ENCODE results near the gene SPTLC2. TPM values are rescaled to one million over a fixed set of nuclear protein-coding genes. Genes with fewer than 3 reads are reported as not detected.

SPTLC2 gene
- total RNA-seq, 1 experiment from 2014 or later: 68.4 TPM

- H3K36me3 ChIP-seq (ENCODE audit: low read depth): peaks cover 37% of the 10 kb centered on the region
- CTCF ChIA-PET: no interaction called here
Observed at GRCh38 chr14:77469067-77469505, 147.4 kb downstream of the SPTLC2 start.

DNA sequence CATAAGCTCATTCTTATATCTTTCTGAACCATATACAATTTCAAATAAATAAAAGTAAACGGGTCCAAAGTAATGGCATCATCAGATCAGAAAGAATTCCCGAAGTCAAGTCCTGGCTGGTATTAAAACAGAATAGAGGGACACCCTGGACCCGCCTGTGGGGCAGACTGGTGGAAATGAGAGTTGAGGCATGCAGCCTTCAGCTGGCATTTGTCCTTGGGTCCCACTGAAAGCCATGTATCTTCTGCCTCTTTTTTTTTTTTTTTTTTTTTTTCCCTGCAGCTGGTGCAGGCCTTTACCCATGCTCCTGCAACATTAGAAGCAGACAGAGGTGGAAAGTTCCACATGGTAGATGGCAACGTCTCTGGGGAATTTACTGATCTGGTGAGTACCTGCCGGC is 148.6 kb downstream of the SPTLC2 start:
- Histone ChIP-seq H4K20me1 (ENCODE audit: insufficient read depth) (peaks cover 16% of the 10 kb centered on the region; the same call in 1 of the 2 replicates), H3K4me3 (no peak overlapping the region), H3K36me3 (ENCODE audit: low read depth) (peaks cover 48% of the 10 kb centered on the region), H3F3A (ENCODE audit: insufficient read depth, low read depth) (peaks cover 67% of the 10 kb centered on the region), H3K27ac (no peak overlapping the region), H3K27me3 (ENCODE audit: insufficient read depth, low read depth) (no peaks in the 10 kb centered on the region), H3K9me2 (ENCODE audit: insufficient read depth) (no peaks in the 10 kb centered on the region), H3K79me2 (ENCODE audit: low read depth) (no peaks in the 10 kb centered on the region), H3K9me3 (ENCODE audit: insufficient read depth, low read depth) (no peaks in the 10 kb centered on the region), H3K4me1 (replicated peaks; ENCODE audit: insufficient read depth) (no peaks in the 10 kb centered on the region), H2AFZ (no peak overlapping the region), H3K4me2 (no peak overlapping the region)
- ChIA-PET POLR2A (ENCODE audit: unreplicated experiment) (interaction anchor here (0.7 kb wide), 1 partner anchor 11 kb away, joined by 10 read pairs; the partner anchor contains the start of gene VIPAS39), CTCF (interaction anchor here (0.6 kb wide), 2 partner anchors 255 to 433 kb away, joined by 3 to 4 read pairs; no protein-coding TSS in a partner anchor)
- DNase-seq: no peak
- TF ChIP-seq, protein P1, sequence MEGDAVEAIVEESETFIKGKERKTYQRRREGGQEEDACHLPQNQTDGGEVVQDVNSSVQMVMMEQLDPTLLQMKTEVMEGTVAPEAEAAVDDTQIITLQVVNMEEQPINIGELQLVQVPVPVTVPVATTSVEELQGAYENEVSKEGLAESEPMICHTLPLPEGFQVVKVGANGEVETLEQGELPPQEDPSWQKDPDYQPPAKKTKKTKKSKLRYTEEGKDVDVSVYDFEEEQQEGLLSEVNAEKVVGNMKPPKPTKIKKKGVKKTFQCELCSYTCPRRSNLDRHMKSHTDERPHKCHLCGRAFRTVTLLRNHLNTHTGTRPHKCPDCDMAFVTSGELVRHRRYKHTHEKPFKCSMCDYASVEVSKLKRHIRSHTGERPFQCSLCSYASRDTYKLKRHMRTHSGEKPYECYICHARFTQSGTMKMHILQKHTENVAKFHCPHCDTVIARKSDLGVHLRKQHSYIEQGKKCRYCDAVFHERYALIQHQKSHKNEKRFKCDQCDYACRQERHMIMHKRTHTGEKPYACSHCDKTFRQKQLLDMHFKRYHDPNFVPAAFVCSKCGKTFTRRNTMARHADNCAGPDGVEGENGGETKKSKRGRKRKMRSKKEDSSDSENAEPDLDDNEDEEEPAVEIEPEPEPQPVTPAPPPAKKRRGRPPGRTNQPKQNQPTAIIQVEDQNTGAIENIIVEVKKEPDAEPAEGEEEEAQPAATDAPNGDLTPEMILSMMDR (conservative IDR thresholded peaks at IDR 0.05): no peak
- TF ChIP-seq EZH2 (IDR thresholded peaks at IDR 0.05; ENCODE audit: low read depth): no peak
- BruUV-seq (replicated peaks): no TSS peak
- intact Hi-C loops (cut with micrococcal nuclease; ENCODE audit: unreplicated experiment): no loop called here

More at GRCh38 chr14:77469067-77469505, 147.4 kb downstream of the SPTLC2 start:
- no peak for TF ChIP-seq EZH2 (IDR thresholded peaks at IDR 0.05; ENCODE audit: low read depth)
- TF ChIP-seq, protein P1 (conservative IDR thresholded peaks at IDR 0.05): no peak
- H3K79me2 ChIP-seq (ENCODE audit: low read depth): no peaks in the 10 kb centered on the region
- no peaks in the 10 kb centered on the region for H3K9me2 ChIP-seq (ENCODE audit: insufficient read depth)
- peaks cover 54% of the 10 kb centered on the region for H3F3A ChIP-seq (ENCODE audit: insufficient read depth, low read depth)
- no peak overlapping the region for H3K4me3 ChIP-seq
- H3K27me3 ChIP-seq (ENCODE audit: insufficient read depth, low read depth): peaks cover 3% of the 10 kb centered on the region; the same call in 1 of the 2 replicates
- BruUV-seq (replicated peaks): TSS peak; percentile 6
- no peaks in the 10 kb centered on the region for H3K9me3 ChIP-seq (ENCODE audit: insufficient read depth, low read depth)
- no peak overlapping the region for H3K27ac ChIP-seq
- intact Hi-C loops (cut with micrococcal nuclease; ENCODE audit: unreplicated experiment): no loop called here
- H2AFZ ChIP-seq: no peak overlapping the region
- DNase-seq: no peak
- peaks cover 10% of the 10 kb centered on the region; the same call in 1 of the 2 replicates for H4K20me1 ChIP-seq (ENCODE audit: insufficient read depth)
- POLR2A ChIA-PET (ENCODE audit: unreplicated experiment): interaction anchor here (0.6 kb wide), 1 partner anchor 12 kb away, joined by 3 read pairs; no protein-coding TSS in a partner anchor
- H3K4me1 ChIP-seq (replicated peaks; ENCODE audit: insufficient read depth): no peaks in the 10 kb centered on the region
- H3K4me2 ChIP-seq: no peak overlapping the region

- H3K36me3 ChIP-seq (ENCODE audit: low read depth): peaks cover 45% of the 10 kb centered on the region
- no peaks in the 10 kb centered on the region for H3K9me3 ChIP-seq (ENCODE audit: insufficient read depth, low read depth)
- ChIA-PET POLR2A (ENCODE audit: unreplicated experiment) (interaction anchor here (0.6 to 0.9 kb wide), 3 partner anchors 150 to 360 kb away, joined by 3 to 8 read pairs (median 5); no protein-coding TSS in a partner anchor), CTCF (interaction anchor here (0.5 to 2.1 kb wide), 5 partner anchors 70 to 586 kb away, joined by 3 to 8 read pairs (median 4); no protein-coding TSS in a partner anchor)
- H3K4me2 ChIP-seq: peak overlapping the region; percentile 97
- peaks cover 49% of the 10 kb centered on the region for H4K20me1 ChIP-seq (ENCODE audit: insufficient read depth)
- no peaks in the 10 kb centered on the region for H3K9me2 ChIP-seq (ENCODE audit: insufficient read depth)
- peaks cover 20% of the 10 kb centered on the region for H3K4me1 ChIP-seq (replicated peaks; ENCODE audit: insufficient read depth)
- peak overlapping the region; percentile 80; the same call in 1 of the 2 replicates for H3K27ac ChIP-seq
- TF ChIP-seq EZH2 (IDR thresholded peaks at IDR 0.05; ENCODE audit: low read depth): no peak
- TF ChIP-seq, protein P1 (conservative IDR thresholded peaks at IDR 0.05): peak; percentile 91
- H3K79me2 ChIP-seq (ENCODE audit: low read depth): peaks cover 76% of the 10 kb centered on the region
- BruUV-seq (replicated peaks): TSS peak; percentile 30
- H3K27me3 ChIP-seq (ENCODE audit: insufficient read depth, low read depth): no peaks in the 10 kb centered on the region
- peak overlapping the region; percentile 73 for H3K4me3 ChIP-seq
- DNase-seq: peak; percentile 66
- intact Hi-C loops (cut with micrococcal nuclease; ENCODE audit: unreplicated experiment): loop anchor here (5.0 kb wide), 4 partner anchors 93 to 582 kb away; no protein-coding TSS in a partner anchor
- H2AFZ ChIP-seq: peak overlapping the region; percentile 89
- peaks cover 46% of the 10 kb centered on the region; the same call in 1 of the 2 replicates for H3F3A ChIP-seq (ENCODE audit: insufficient read depth, low read depth)
Observed at GRCh38 chr14:77459072-77459723, 157.2 kb downstream of the SPTLC2 start.

Data from PC-9 (cell line).